Medulla oblongata (tissue), 1 donor: ENCODE measurements around the gene PLEKHA1.

Experiments
- DNase-seq: peaks from one replicate; pipeline ENCODE4 v3.0.0-alpha.2; 2015; ENCODE audit errors: extremely low spot score

Gene PLEKHA1

GRCh38 chr10:122421054-122421625, 46.6 kb downstream of the PLEKHA1 start:
- DNase-seq = no peak

GRCh38 chr10:122421742-122422141, 47.2 kb downstream of the PLEKHA1 start:
- DNase-seq = no peak

GRCh38 chr10:122422266-122422989, 47.9 kb downstream of the PLEKHA1 start:
- DNase-seq = no peak

- DNase-seq = no peak
These were observed 49.6 kb downstream of the PLEKHA1 start for GRCh38 chr10:122424059-122424458.

- DNase-seq = no peak
These were observed 52.3 kb downstream of the PLEKHA1 start for GRCh38 chr10:122426829-122427228.

- DNase-seq = no peak
These were observed 52.8 kb downstream of the PLEKHA1 start for GRCh38 chr10:122427280-122427679.

- DNase-seq = peak; percentile 71
These were observed 60.8 kb downstream of the PLEKHA1 start for GRCh38 chr10:122435212-122435827.

GRCh38 chr10:122441961-122442360, 67.5 kb downstream of the PLEKHA1 start:
- DNase-seq = peak; percentile 50

- DNase-seq = no peak
These were observed 71.0 kb downstream of the PLEKHA1 start for GRCh38 chr10:122445469-122445868.

- DNase-seq = no peak
These were observed 71.4 kb downstream of the PLEKHA1 start for GRCh38 chr10:122445904-122446303.

GRCh38 chr10:122446668-122447423, 72.3 kb downstream of the PLEKHA1 start:
- no peak for DNase-seq

- DNase-seq = no peak
These were observed 74.1 kb downstream of the PLEKHA1 start for GRCh38 chr10:122448600-122448999.

- DNase-seq = no peak
These were observed 74.6 kb downstream of the PLEKHA1 start for GRCh38 chr10:122449153-122449552.

GRCh38 chr10:122450353-122450990, 76.0 kb downstream of the PLEKHA1 start:
- DNase-seq = no peak

- DNase-seq = no peak
These were observed 79.6 kb downstream of the PLEKHA1 start for GRCh38 chr10:122454071-122454470.

GRCh38 chr10:122454603-122455080, 80.1 kb downstream of the PLEKHA1 start, which contains the start of gene ARMS2:
ARMS2 (plus strand) TSS chr10:122454653; CDS start chr10:122454728, 75 bp downstream.
- DNase-seq = no peak

GRCh38 chr10:122455376-122456079, 81.0 kb downstream of the PLEKHA1 start:
- DNase-seq = no peak

- DNase-seq = peak; percentile 63
These were observed 83.4 kb downstream of the PLEKHA1 start for GRCh38 chr10:122457934-122458333.

GRCh38 chr10:122458693-122459092, 84.2 kb downstream of the PLEKHA1 start:
- peak; percentile 60 for DNase-seq

- DNase-seq = no peak
These were observed 85.2 kb downstream of the PLEKHA1 start for GRCh38 chr10:122459561-122460273.
